ENCODE measurements around the gene ITGAV.
"Not testable (repeated sequence)": the region's sequence is repeated elsewhere in the genome, so short reads cannot be mapped to it uniquely, and the experiment has no call there.

Gene ITGAV

GRCh38 chr2:186589612-186590349 lies at the start of gene ITGAV:
ITGAV (plus strand) TSS chr2:186590056; CDS start chr2:186590339, 283 bp downstream.
- DNase-seq, result peak; percentile 83 to 86

GRCh38 chr2:186540941-186541340 lies 48.9 kb upstream of the ITGAV start:
- DNase-seq, result no peak

GRCh38 chr2:186542002-186542401 lies 47.9 kb upstream of the ITGAV start:
- no peak for DNase-seq

GRCh38 chr2:186543561-186544131 lies 46.2 kb upstream of the ITGAV start:
- no peak for DNase-seq

- DNase-seq, result no peak
These were observed 45.6 kb upstream of the ITGAV start for GRCh38 chr2:186544255-186544675.

- DNase-seq, result no peak
These were observed 43.0 kb upstream of the ITGAV start for GRCh38 chr2:186546846-186547245.

- DNase-seq, result no peak
These were observed 38.4 kb upstream of the ITGAV start for GRCh38 chr2:186551323-186552050.

GRCh38 chr2:186554429-186554828 lies 35.4 kb upstream of the ITGAV start:
- DNase-seq, result no peak

GRCh38 chr2:186554850-186555671 lies 34.8 kb upstream of the ITGAV start:
- no peak for DNase-seq

- DNase-seq, result no peak
These were observed 31.2 kb upstream of the ITGAV start for GRCh38 chr2:186558512-186559276.

- no peak for DNase-seq
These were observed 30.5 kb upstream of the ITGAV start for GRCh38 chr2:186559370-186559769.

- no peak for DNase-seq
These were observed 30.0 kb upstream of the ITGAV start for GRCh38 chr2:186559848-186560247.

- no peak for DNase-seq
These were observed 29.6 kb upstream of the ITGAV start for GRCh38 chr2:186560254-186560653.

- DNase-seq, result no peak
These were observed 28.2 kb upstream of the ITGAV start for GRCh38 chr2:186561467-186562208.

- no peak for DNase-seq
These were observed 27.7 kb upstream of the ITGAV start for GRCh38 chr2:186562209-186562578.

GRCh38 chr2:186568600-186568999 lies 21.3 kb upstream of the ITGAV start:
- not testable (repeated sequence) for DNase-seq

GRCh38 chr2:186569127-186569526 lies 20.7 kb upstream of the ITGAV start:
- DNase-seq, result not testable (repeated sequence)

- no peak for DNase-seq
These were observed 20.0 kb upstream of the ITGAV start for GRCh38 chr2:186569897-186570296.

GRCh38 chr2:186570604-186571003 lies 19.3 kb upstream of the ITGAV start:
- DNase-seq, result no peak

GRCh38 chr2:186572705-186573104 lies 17.2 kb upstream of the ITGAV start:
- DNase-seq, result no peak

- DNase-seq, result no peak
These were observed 16.3 kb upstream of the ITGAV start for GRCh38 chr2:186573531-186573930.

- DNase-seq, result peak in 1 of 2 donors; percentile 56
These were observed 14.6 kb upstream of the ITGAV start for GRCh38 chr2:186575302-186575701.
